ENCODE data around the gene SIX2.

DNA sequence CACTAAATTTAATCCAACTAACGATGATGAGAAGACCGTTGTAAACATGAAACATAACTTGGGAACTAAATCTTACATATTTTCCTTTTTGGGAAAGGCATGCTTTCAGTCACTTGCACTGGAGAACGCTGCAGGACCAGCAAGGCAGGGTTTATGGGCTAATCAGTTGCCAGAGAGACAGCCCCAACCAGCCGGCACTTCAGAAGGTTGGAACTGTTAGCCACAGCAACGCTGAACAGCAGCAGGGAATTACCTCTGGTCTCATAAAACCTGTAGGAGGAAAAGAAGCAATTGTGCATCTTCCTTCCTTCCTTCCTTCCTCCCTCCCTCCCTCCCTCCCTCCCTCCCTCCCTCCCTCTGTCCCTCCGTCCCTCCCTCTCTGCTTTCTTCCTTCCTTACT, 33.9 kb upstream of the SIX2 start:
- TF ChIP-seq, protein P1, sequence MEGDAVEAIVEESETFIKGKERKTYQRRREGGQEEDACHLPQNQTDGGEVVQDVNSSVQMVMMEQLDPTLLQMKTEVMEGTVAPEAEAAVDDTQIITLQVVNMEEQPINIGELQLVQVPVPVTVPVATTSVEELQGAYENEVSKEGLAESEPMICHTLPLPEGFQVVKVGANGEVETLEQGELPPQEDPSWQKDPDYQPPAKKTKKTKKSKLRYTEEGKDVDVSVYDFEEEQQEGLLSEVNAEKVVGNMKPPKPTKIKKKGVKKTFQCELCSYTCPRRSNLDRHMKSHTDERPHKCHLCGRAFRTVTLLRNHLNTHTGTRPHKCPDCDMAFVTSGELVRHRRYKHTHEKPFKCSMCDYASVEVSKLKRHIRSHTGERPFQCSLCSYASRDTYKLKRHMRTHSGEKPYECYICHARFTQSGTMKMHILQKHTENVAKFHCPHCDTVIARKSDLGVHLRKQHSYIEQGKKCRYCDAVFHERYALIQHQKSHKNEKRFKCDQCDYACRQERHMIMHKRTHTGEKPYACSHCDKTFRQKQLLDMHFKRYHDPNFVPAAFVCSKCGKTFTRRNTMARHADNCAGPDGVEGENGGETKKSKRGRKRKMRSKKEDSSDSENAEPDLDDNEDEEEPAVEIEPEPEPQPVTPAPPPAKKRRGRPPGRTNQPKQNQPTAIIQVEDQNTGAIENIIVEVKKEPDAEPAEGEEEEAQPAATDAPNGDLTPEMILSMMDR (IDR thresholded peaks at IDR 0.05; ENCODE audit: low read length), result no peak
- TF ChIP-seq EZH2 (optimal IDR thresholded peaks at IDR 0.05; ENCODE audit: low read depth, low read length), result no peak
- TF ChIP-seq EZH2phosphoT487 (IDR thresholded peaks at IDR 0.05; ENCODE audit: low read length), result no peak

Data from MM.1S (cell line).